H1 (cell line): ENCODE measurements around the gene BPGM. TPM values are rescaled to one million over a fixed set of nuclear protein-coding genes. Genes with fewer than 3 reads are reported as not detected.

Experiments
- CTCF ChIA-PET: fragments of 300-600 bp; sonication (Branson Sonifier 250); formaldehyde crosslinking; loops from one replicate; lab custom pipeline; 2021; ENCODE audit not compliant: partially characterized antibody; lab: Charles Lee
- POLR2A ChIA-PET: fragments of 300-600 bp; sonication (Branson Sonifier 250); formaldehyde crosslinking; loops from one replicate; lab custom pipeline; 2021; ENCODE audit warnings: inconsistent platforms; ENCODE audit not compliant: partially characterized antibody; lab: Charles Lee
- DNase-seq, 2 experiments: peaks; one replicate each; pipeline versions ENCODE4 v3.0.0 to v3.0.0-alpha.2; 2010 to 2022; ENCODE audit warnings: low spot score in 2 of 2, low read depth in 1 of 2, mixed read lengths in 1 of 2
- FAIRE-seq: peaks from 2 replicates; lab custom pipeline; 2011; peaks lifted over from hg19 to GRCh38; lab: Jason Lieb, UNC
- H2AFZ ChIP-seq: 2 replicates; pipeline ENCODE4 v1.8.1; 2012; ENCODE audit warnings: low read length, inconsistent platforms
- H2AK5ac ChIP-seq: 2 replicates; pipeline ENCODE4 v1.6.1; 2013; ENCODE audit warnings: low read depth, low read length
- H2BK120ac ChIP-seq: replicated peaks from 2 replicates; pipeline ENCODE3; 2013; ENCODE audit warnings: low read depth, low read length, inconsistent platforms
- H2BK12ac ChIP-seq: 2 replicates; pipeline ENCODE4 v1.6.1; 2013; ENCODE audit warnings: low read depth, low read length
- H2BK15ac ChIP-seq: 2 replicates; pipeline ENCODE4 v1.6.1; 2013; ENCODE audit warnings: low read length
- H2BK20ac ChIP-seq: 2 replicates; pipeline ENCODE4 v1.6.1; 2013; ENCODE audit warnings: low read length
- H2BK5ac ChIP-seq: 2 replicates; pipeline ENCODE4 v1.6.1; 2013; ENCODE audit warnings: low read depth, low read length
- H3K14ac ChIP-seq: 2 replicates; pipeline ENCODE4 v1.6.1; 2013; ENCODE audit warnings: inconsistent platforms; ENCODE audit not compliant: insufficient read length
- H3K18ac ChIP-seq: 2 replicates; pipeline ENCODE4 v1.6.1; 2013; ENCODE audit warnings: low read length; ENCODE audit errors: extremely low read depth
- H3K23ac ChIP-seq: 2 replicates; pipeline ENCODE4 v1.6.1; 2013; ENCODE audit warnings: inconsistent platforms; ENCODE audit not compliant: insufficient read length
- H3K23me2 ChIP-seq: 2 replicates; pipeline ENCODE4 v1.6.1; 2013; ENCODE audit warnings: low read depth, low read length
- H3K27ac ChIP-seq: 2 replicates; pipeline ENCODE4 v1.6.1; 2011; ENCODE audit warnings: low read depth, low read length, inconsistent platforms
- H3K27me3 ChIP-seq, 4 experiments: replicated peaks in 1 of 4; 1 replicate in 1 of 4; 2 replicates in 3 of 4; pipeline versions ENCODE4 v1.6.1 to v1.8.1; 2011 to 2013; ENCODE audit warnings: low read length in 3 of 4, mild to moderate bottlenecking in 3 of 4, inconsistent platforms in 2 of 4, mixed read lengths in 2 of 4, moderate library complexity in 1 of 4; ENCODE audit not compliant: control insufficient read depth in 3 of 4, insufficient read depth in 3 of 4; ENCODE audit errors: extremely low read depth in 1 of 4
- H3K36me3 ChIP-seq, 4 experiments: 2 replicates each; pipeline versions ENCODE4 v1.6.1 to v1.8.1; 2011 to 2013; ENCODE audit warnings: mild to moderate bottlenecking in 4 of 4, low read length in 3 of 4, moderate library complexity in 2 of 4, control low read depth in 1 of 4, inconsistent platforms in 1 of 4; ENCODE audit not compliant: insufficient read depth in 4 of 4, control insufficient read depth in 2 of 4
- H3K4ac ChIP-seq: replicated peaks from 2 replicates; pipeline ENCODE3; 2013; ENCODE audit warnings: low read length, low read depth, mixed read lengths, inconsistent platforms; ENCODE audit not compliant: insufficient read length
- H3K4me1 ChIP-seq, 4 experiments: replicated peaks in 1 of 4; 1 replicate in 1 of 4; 2 replicates in 3 of 4; pipeline versions ENCODE4 v1.6.1 to v1.8.1; 2011 to 2013; ENCODE audit warnings: low read length in 3 of 4, inconsistent platforms in 2 of 4, mixed read lengths in 1 of 4; ENCODE audit not compliant: insufficient read depth in 4 of 4, control insufficient read depth in 3 of 4
- H3K4me2 ChIP-seq, 2 experiments: 2 replicates each; pipeline versions ENCODE4 v1.6.1 to v1.8.1; 2011 to 2013; ENCODE audit warnings: low read depth in 2 of 2, low read length in 2 of 2, control low read depth in 1 of 2, inconsistent platforms in 1 of 2, mild to moderate bottlenecking in 1 of 2; ENCODE audit not compliant: insufficient read depth in 1 of 2
- H3K4me3 ChIP-seq, 4 experiments: fragments of 200-600, 300-600 bp in 1 of 4; sonication (generic), shearing (Covaris generic), sonication (Bioruptor Twin) in 1 of 4; 2 replicates each; pipeline versions ENCODE4 v1.5.1 to v1.8.1; 2011 to 2016; ENCODE audit warnings: low read length in 4 of 4, low read depth in 3 of 4, control low read depth in 2 of 4, inconsistent platforms in 2 of 4, mild to moderate bottlenecking in 2 of 4, mixed read lengths in 1 of 4, moderate library complexity in 1 of 4; ENCODE audit not compliant: insufficient read depth in 2 of 4; ENCODE audit errors: extremely low read depth in 1 of 4
- H3K56ac ChIP-seq: replicated peaks from 2 replicates; pipeline ENCODE3; 2013; ENCODE audit warnings: low read depth, mild to moderate bottlenecking, mixed read lengths, low read length, inconsistent platforms; ENCODE audit not compliant: insufficient read length
- H3K79me1 ChIP-seq: 2 replicates; pipeline ENCODE4 v1.6.1; 2013; ENCODE audit warnings: low read depth, low read length, control low read depth
- H3K79me2 ChIP-seq, 2 experiments: 2 replicates each; pipeline versions ENCODE4 v1.6.1 to v1.8.1; 2012 to 2013; ENCODE audit warnings: low read length in 2 of 2, mild to moderate bottlenecking in 2 of 2, inconsistent platforms in 1 of 2; ENCODE audit not compliant: insufficient read depth in 2 of 2, control insufficient read depth in 1 of 2
- H3K9ac ChIP-seq, 4 experiments: replicated peaks in 1 of 4; 1 replicate in 1 of 4; 2 replicates in 3 of 4; pipeline versions ENCODE4 v1.6.1 to v1.8.1; 2011 to 2013; ENCODE audit warnings: low read depth in 3 of 4, low read length in 3 of 4, control low read depth in 2 of 4, mild to moderate bottlenecking in 2 of 4, moderate library complexity in 2 of 4, inconsistent platforms in 1 of 4; ENCODE audit errors: extremely low read depth in 1 of 4
- H3K9me3 ChIP-seq, 2 experiments: 2 replicates each; pipeline versions ENCODE4 v1.6.1 to v1.8.1; 2012 to 2013; ENCODE audit warnings: mild to moderate bottlenecking in 2 of 2, moderate library complexity in 2 of 2, control low read depth in 1 of 2, inconsistent platforms in 1 of 2, low read depth in 1 of 2, low read length in 1 of 2, mixed read lengths in 1 of 2; ENCODE audit not compliant: insufficient read depth in 2 of 2
- H4K20me1 ChIP-seq, 2 experiments: replicated peaks in 1 of 2; 2 replicates each; pipeline versions ENCODE3 to v1.8.1; 2011 to 2013; ENCODE audit warnings: inconsistent platforms in 2 of 2, low read length in 2 of 2, mild to moderate bottlenecking in 1 of 2; ENCODE audit not compliant: insufficient read depth in 2 of 2, control insufficient read depth in 1 of 2
- H4K5ac ChIP-seq: 2 replicates; pipeline ENCODE4 v1.6.1; 2013; ENCODE audit warnings: low read length, low read depth, mixed read lengths, inconsistent platforms; ENCODE audit not compliant: insufficient read length
- H4K8ac ChIP-seq: 2 replicates; pipeline ENCODE4 v1.8.0; 2013; ENCODE audit warnings: mild to moderate bottlenecking, moderate library complexity, low read length, inconsistent platforms; ENCODE audit not compliant: insufficient read depth; ENCODE audit errors: extremely low read depth
- H4K91ac ChIP-seq: replicated peaks from 2 replicates; pipeline ENCODE3; 2013; ENCODE audit warnings: low read length, mixed read lengths, inconsistent platforms; ENCODE audit not compliant: insufficient read length
- ASH2L ChIP-seq: fragments of 200-600, 300-600 bp; sonication (generic); IDR thresholded peaks from one replicate; pipeline ENCODE4 v1.7.1; 2017; ENCODE audit warnings: low read length
- ATF3 ChIP-seq: IDR thresholded peaks from 2 replicates; pipeline ENCODE4 v1.6.1; 2011; ENCODE audit warnings: low read depth, mild to moderate bottlenecking, low read length; ENCODE audit not compliant: insufficient read depth
- BCL11A ChIP-seq, 2 experiments: IDR thresholded peaks; one replicate each; pipeline ENCODE4 v1.6.1; 2011; ENCODE audit warnings: low read depth in 2 of 2, low read length in 2 of 2, mild to moderate bottlenecking in 2 of 2
- CHD1 ChIP-seq: IDR thresholded peaks from 2 replicates; pipeline ENCODE4 v1.6.1; 2012; ENCODE audit warnings: low read depth, low read length, improper control_type of control experiment
- EGR1 ChIP-seq: IDR thresholded peaks from 2 replicates; pipeline ENCODE4 v1.6.1; 2011; ENCODE audit warnings: low read depth, low read length, borderline replicate concordance
- EZH2 ChIP-seq: fragments of 200-600 bp; sonication (generic); IDR thresholded peaks from 2 replicates; pipeline ENCODE4 v1.7.1; 2012; ENCODE audit warnings: low read depth, mild to moderate bottlenecking, moderate library complexity, low read length, inconsistent platforms; ENCODE audit not compliant: severe bottlenecking
- HDAC2 ChIP-seq, 2 experiments: fragments of 300-600 bp in 1 of 2; sonication (generic) in 1 of 2; IDR thresholded peaks; 2 replicates each; pipeline ENCODE4 v1.6.1; 2011 to 2012; ENCODE audit warnings: low read depth in 2 of 2, low read length in 2 of 2, mild to moderate bottlenecking in 2 of 2, moderate library complexity in 2 of 2, borderline replicate concordance in 1 of 2, inconsistent platforms in 1 of 2
- KDM4A ChIP-seq: IDR thresholded peaks from one replicate; pipeline ENCODE4 v1.7.1; 2012; ENCODE audit warnings: low read depth, mild to moderate bottlenecking, moderate library complexity, low read length, inconsistent platforms; ENCODE audit not compliant: severe bottlenecking
- MAFK ChIP-seq: IDR thresholded peaks from 2 replicates; pipeline ENCODE4 v1.6.1; 2012; ENCODE audit warnings: low read depth, mild to moderate bottlenecking, improper control_type of control experiment, low read length
- POLR2A ChIP-seq, 2 experiments: IDR thresholded peaks; 1 replicate in 1 of 2; 2 replicates in 1 of 2; pipeline ENCODE4 v1.6.1; 2011; ENCODE audit warnings: low read depth in 2 of 2, low read length in 2 of 2, mild to moderate bottlenecking in 2 of 2; ENCODE audit errors: control extremely low read depth in 1 of 2
- POLR2AphosphoS5 ChIP-seq: IDR thresholded peaks from 2 replicates; pipeline ENCODE4 v1.6.1; 2011; ENCODE audit warnings: low read depth, low read length
- SAP30 ChIP-seq: fragments of 300-600 bp; sonication (generic); IDR thresholded peaks from 2 replicates; pipeline ENCODE4 v1.7.1; 2012; ENCODE audit warnings: low read length, moderate library complexity, mild to moderate bottlenecking, inconsistent platforms; ENCODE audit not compliant: insufficient read depth, insufficient replicate concordance
- SIRT6 ChIP-seq: IDR thresholded peaks from one replicate; pipeline ENCODE4 v1.7.1; 2012; ENCODE audit warnings: low read length, inconsistent platforms
- WGBS, 2 experiments: shearing (Covaris generic) in 1 of 2; methylation state at CpG; one replicate each; pipeline versions ENCODE4 v1.1.6 to v1.1.7; 2013 to 2015; ENCODE audit warnings: low lambda C conversion rate in 2 of 2, mixed read lengths in 2 of 2, inconsistent platforms in 1 of 2, low coverage in 1 of 2, missing lambda C conversion rate in 1 of 2; ENCODE audit not compliant: insufficient replicate concordance in 2 of 2, insufficient coverage in 1 of 2, insufficient read length in 1 of 2; ENCODE audit errors: extremely low coverage in 1 of 2, missing lambda C conversion rate in 1 of 2; 5-methylcytosine and 5-hydroxymethylcytosine counted together
- polyA plus RNA-seq, 7 experiments: library from polyadenylated mRNA; depleted of rRNA in 3 of 7; stranded (reverse) in 5 of 7; unstranded in 2 of 7; fragments of >200 nt in 5 of 7; fragments of 200-250 nt in 2 of 7; gene quantifications; 1 replicate in 5 of 7; 2 replicates in 1 of 7; 4 replicates in 1 of 7; pipeline versions ENCODE4 v1.2.1 to v1.2.3, GENCODE V29; 2011 to 2013; ENCODE audit warnings: missing spikeins in 2 of 7, mixed read lengths in 2 of 7
- total RNA-seq: library from RNA; stranded (reverse); fragmentation: NEBNext Ultra II Directional; extraction: Animal tissue kit (Norgen Biotek cat#: 25700); gene quantifications from 2 replicates; pipeline ENCODE4 v1.2.1, GENCODE V29; 2021

Gene BPGM
- total and polyA plus RNA-seq, 2 of the 8 experiments (the other 6 are each of a cell fraction or from before 2014, with no cell fraction given), result 9.7 to 15.3 TPM

GRCh38 chr7:134619627-134620331 lies 26.9 kb upstream of the BPGM start:
- no peak overlapping the region for H3K18ac ChIP-seq
- H4K5ac ChIP-seq, result no peak overlapping the region
- H3K4me3 ChIP-seq, result no peak overlapping the region
- no peak overlapping the region for H2BK15ac ChIP-seq
- no peak overlapping the region for H3K14ac ChIP-seq
- H2BK12ac ChIP-seq, result no peak overlapping the region
- no peak overlapping the region for H2BK5ac ChIP-seq
- no peaks in the 10 kb centered on the region for H3K9me3 ChIP-seq
- H3K4me2 ChIP-seq, result no peak overlapping the region
- no peaks in the 10 kb centered on the region; a peak in 1 of 7 replicates for H3K27me3 ChIP-seq
- DNase-seq (no peak), FAIRE-seq (no peak)
- no peak overlapping the region for H3K9ac ChIP-seq
- no peak overlapping the region for H2AFZ ChIP-seq
- H4K20me1 ChIP-seq, result no peaks in the 10 kb centered on the region
- no peaks in the 10 kb centered on the region for H3K4me1 ChIP-seq
- H3K4ac ChIP-seq, result no peak overlapping the region
- H3K23ac ChIP-seq, result no peak overlapping the region
- H3K36me3 ChIP-seq, result no peaks in the 10 kb centered on the region; a peak in 1 of 8 replicates
- H2BK120ac ChIP-seq, result no peak overlapping the region
- H3K79me2 ChIP-seq, result no peaks in the 10 kb centered on the region
- no peak overlapping the region for H2AK5ac ChIP-seq
- H3K23me2 ChIP-seq, result no peaks in the 10 kb centered on the region
- WGBS, 2 experiments, result 84% methylated on average over 2 of the region's 2 CpGs; no CpG with 5 or more reads in 1 of the 2 experiments
- ChIA-PET CTCF (interaction anchor here (1.1 to 4.9 kb wide), 8 partner anchors 13 to 209 kb away, joined by 3 to 34 read pairs (median 5); no protein-coding TSS in a partner anchor), POLR2A (interaction anchor here (1.6 kb wide), 1 partner anchor 27 kb away, joined by 7 read pairs; the partner anchor contains the start of gene BPGM)
- no peak overlapping the region for H3K56ac ChIP-seq
- no peak overlapping the region for H4K91ac ChIP-seq
- no peak overlapping the region for H2BK20ac ChIP-seq
- H3K27ac ChIP-seq, result no peak overlapping the region
- no peaks in the 10 kb centered on the region for H3K79me1 ChIP-seq
- H4K8ac ChIP-seq, result no peak overlapping the region
- TF ChIP-seq BCL11A (IDR thresholded peaks at IDR 0.05; ENCODE audit: low read depth in 2 of 2, low read length in 2 of 2) (no peak), HDAC2 (IDR thresholded peaks at IDR 0.05; ENCODE audit: borderline replicate concordance in 1 of 2, low read depth in 2 of 2, low read length in 2 of 2) (no peak), EZH2 (no peak), CHD1 (no peak), POLR2A (IDR thresholded peaks at IDR 0.05; ENCODE audit: control extremely low read depth in 1 of 2, low read depth in 2 of 2, low read length in 2 of 2) (no peak), ATF3 (no peak), POLR2AphosphoS5 (no peak), SIRT6 (no peak), KDM4A (no peak), ASH2L (no peak), SAP30 (no peak), MAFK (no peak), EGR1 (no peak)
